SK-MEL-5 (cell line): ENCODE data around the gene GNGT2. TPM values are rescaled to one million over a fixed set of nuclear protein-coding genes. Genes with fewer than 3 reads are reported as not detected.

Experiments
- total RNA-seq: library from RNA; depleted of rRNA; stranded (reverse); fragments of >200 nt; shearing (Covaris generic); gene quantifications from 2 replicates; pipeline ENCODE4 v1.2.3, GENCODE V29; 2014; rRNA removed

The GNGT2 gene
- total RNA-seq, 1 experiment from 2014 or later = not detected

Other genes starting within 250 kb of the GNGT2 start
- not detected in 2 replicates for gene GIP, start 242.0 kb downstream of the GNGT2 start, total RNA-seq
- gene IGF2BP1, start 213.2 kb downstream of the GNGT2 start, total RNA-seq = 8.6 and 9.4 TPM in 2 replicates
- not detected in 2 replicates for gene B4GALNT2, start 77.8 kb downstream of the GNGT2 start, total RNA-seq
- gene ABI3, start 133 bp upstream of the GNGT2 start, total RNA-seq = not detected in 2 replicates
- 0.40 and 0.50 TPM in 2 replicates for gene PHOSPHO1, start 20.2 kb upstream of the GNGT2 start, total RNA-seq
- 36.0 and 36.9 TPM in 2 replicates for gene ZNF652, start 151.7 kb upstream of the GNGT2 start, total RNA-seq
- gene PHB1, start 204.3 kb upstream of the GNGT2 start, total RNA-seq = 373 and 401 TPM in 2 replicates